ENCODE data around the gene NXF1. TPM values are rescaled to one million over a fixed set of nuclear protein-coding genes. Genes with fewer than 3 reads are reported as not detected.
A peak's percentile ranks its signal among the peaks of the same experiment; 100 is the strongest.
"Not testable (repeated sequence)": the region's sequence is repeated elsewhere in the genome, so short reads cannot be mapped to it uniquely, and the experiment has no call there.

Gene NXF1
- total and polyA plus RNA-seq, 4 donors: 17.3 to 38.3 (median 32.7) TPM

- DNase-seq (ENCODE audit: low spot score): peak; percentile 38
- Histone ChIP-seq H3K36me3 (ENCODE audit: control insufficient read depth in 4 of 4, insufficient read depth in 3 of 4, low read depth in 1 of 4, low read length in 3 of 4) (peaks cover 10 to 38% (median 21%) of the 10 kb centered on the region in 4 donors), H3K27ac (ENCODE audit: low read depth in 1 of 2, low read length in 2 of 2) (peak overlapping the region; percentile 95 to 97), H3K4me1 (ENCODE audit: control insufficient read depth in 4 of 4, insufficient read depth in 4 of 4, low read length in 3 of 4) (peaks cover 2 to 33% (median 27%) of the 10 kb centered on the region in 4 donors), H3K9ac (ENCODE audit: low read depth in 1 of 2, low read length in 2 of 2) (peak overlapping the region; percentile 57 to 86), H3K9me3 (ENCODE audit: control insufficient read depth in 4 of 4, low read length in 3 of 4) (no peaks in the 10 kb centered on the region), H3K27me3 (ENCODE audit: control insufficient read depth in 4 of 4, insufficient read depth in 4 of 4, low read length in 3 of 4) (no peaks in the 10 kb centered on the region), H3K4me3 (ENCODE audit: low read depth in 1 of 3, low read length in 3 of 3) (peak overlapping the region; percentile 86 to 97 (median 89))
- WGBS: under 1% methylated on average over 33 of the region's 33 CpGs
- TF ChIP-seq FOXA1 (IDR thresholded peaks at IDR 0.05): no peak
- no peak for TF ChIP-seq EGR1 (IDR thresholded peaks at IDR 0.05; ENCODE audit: low read depth in 2 of 2)
- no peak for TF ChIP-seq ZBTB33 (IDR thresholded peaks at IDR 0.05)
- no peak for TF ChIP-seq SP1 (IDR thresholded peaks at IDR 0.05)
- no peak for TF ChIP-seq YY1 (IDR thresholded peaks at IDR 0.05)
- TF ChIP-seq REST (IDR thresholded peaks at IDR 0.05): no peak
- TF ChIP-seq FOXA2 (IDR thresholded peaks at IDR 0.05): no peak
- TF ChIP-seq HNF4G (IDR thresholded peaks at IDR 0.05): no peak
- no peak for TF ChIP-seq JUND (IDR thresholded peaks at IDR 0.05)
- no peak for TF ChIP-seq RAD21 (IDR thresholded peaks at IDR 0.05)
- TF ChIP-seq HNF4A (conservative IDR thresholded peaks at IDR 0.05): no peak
- no peak for TF ChIP-seq ATF3 (IDR thresholded peaks at IDR 0.05)
- no peak for TF ChIP-seq GABPA (IDR thresholded peaks at IDR 0.05 in 1 of 2, conservative IDR thresholded peaks at IDR 0.05 in 1 of 2)
- TF ChIP-seq MAX (IDR thresholded peaks at IDR 0.05): no peak
- no peak for TF ChIP-seq TAF1 (conservative IDR thresholded peaks at IDR 0.05)
- TF ChIP-seq RXRA (IDR thresholded peaks at IDR 0.05): no peak
- TF ChIP-seq NR2F2 (IDR thresholded peaks at IDR 0.05): no peak
- no peak for TF ChIP-seq CTCF (IDR thresholded peaks at IDR 0.05; ENCODE audit: low read depth, low read length, missing input control)
Observed at GRCh38 chr11:62830904-62831519, 25.8 kb upstream of the NXF1 start.

GRCh38 chr11:62828130-62828529, 22.9 kb upstream of the NXF1 start:
- not testable (repeated sequence) for H3K27ac ChIP-seq (ENCODE audit: low read depth in 1 of 2, low read length in 2 of 2); H3K9ac ChIP-seq (ENCODE audit: low read depth in 1 of 2, low read length in 2 of 2); DNase-seq (ENCODE audit: low spot score); H3K9me3 ChIP-seq (ENCODE audit: control insufficient read depth in 4 of 4, low read length in 3 of 4); H3K4me3 ChIP-seq (ENCODE audit: low read depth in 1 of 3, low read length in 3 of 3); H3K27me3 ChIP-seq (ENCODE audit: control insufficient read depth in 4 of 4, insufficient read depth in 4 of 4, low read length in 3 of 4)
- Histone ChIP-seq H3K36me3 (ENCODE audit: control insufficient read depth in 4 of 4, insufficient read depth in 3 of 4, low read depth in 1 of 4, low read length in 3 of 4) (peaks cover 23 to 45% (median 40%) of the 10 kb centered on the region in 4 donors), H3K4me1 (ENCODE audit: control insufficient read depth in 4 of 4, insufficient read depth in 4 of 4, low read length in 3 of 4) (peaks cover 0 to 20% (median 15%) of the 10 kb centered on the region in 4 donors)
- WGBS: 97% methylated on average over 8 of the region's 8 CpGs

Measured in liver (tissue), 9 donors.